Ishikawa (cell line): ENCODE results near the gene PRSS22.

Source experiments
- CEBPB ChIP-seq: IDR thresholded peaks from 2 replicates; pipeline ENCODE4 v1.6.1; 2012
- CREB1 ChIP-seq: IDR thresholded peaks from 2 replicates; pipeline ENCODE4 v1.6.1; 2012; ENCODE audit warnings: low read depth
- EGR1 ChIP-seq: IDR thresholded peaks from 2 replicates; pipeline ENCODE4 v1.6.1; 2012
- EP300 ChIP-seq: IDR thresholded peaks from 2 replicates; pipeline ENCODE4 v1.6.1; 2012; ENCODE audit warnings: borderline replicate concordance
- FOXM1 ChIP-seq: IDR thresholded peaks from 2 replicates; pipeline ENCODE4 v1.6.1; 2012; ENCODE audit warnings: low read depth, borderline replicate concordance
- MAX ChIP-seq: IDR thresholded peaks from 2 replicates; pipeline ENCODE4 v1.6.1; 2012
- NFIC ChIP-seq: IDR thresholded peaks from 2 replicates; pipeline ENCODE4 v1.6.1; 2012
- RAD21 ChIP-seq: IDR thresholded peaks from 2 replicates; pipeline ENCODE4 v1.6.1; 2012; ENCODE audit warnings: low read depth
- REST ChIP-seq: IDR thresholded peaks from 2 replicates; pipeline ENCODE4 v1.6.1; 2012; ENCODE audit warnings: low read depth, mild to moderate bottlenecking
- TAF1 ChIP-seq: IDR thresholded peaks from 2 replicates; pipeline ENCODE4 v1.6.1; 2012; ENCODE audit warnings: low read depth, mild to moderate bottlenecking
- TCF12 ChIP-seq: IDR thresholded peaks from 2 replicates; pipeline ENCODE4 v1.6.1; 2012; ENCODE audit warnings: low read depth
- TEAD4 ChIP-seq: IDR thresholded peaks from 2 replicates; pipeline ENCODE4 v1.6.1; 2012
- YY1 ChIP-seq: IDR thresholded peaks from 2 replicates; pipeline ENCODE4 v1.6.1; 2012; ENCODE audit warnings: low read depth
- ZBTB7A ChIP-seq: IDR thresholded peaks from 2 replicates; pipeline ENCODE4 v1.6.1; 2012; ENCODE audit warnings: low read depth
- TF ChIP-seq, protein P1 (sequence below): IDR thresholded peaks from 2 replicates; pipeline ENCODE4 v1.6.1; 2012

PRSS22 gene

DNA sequence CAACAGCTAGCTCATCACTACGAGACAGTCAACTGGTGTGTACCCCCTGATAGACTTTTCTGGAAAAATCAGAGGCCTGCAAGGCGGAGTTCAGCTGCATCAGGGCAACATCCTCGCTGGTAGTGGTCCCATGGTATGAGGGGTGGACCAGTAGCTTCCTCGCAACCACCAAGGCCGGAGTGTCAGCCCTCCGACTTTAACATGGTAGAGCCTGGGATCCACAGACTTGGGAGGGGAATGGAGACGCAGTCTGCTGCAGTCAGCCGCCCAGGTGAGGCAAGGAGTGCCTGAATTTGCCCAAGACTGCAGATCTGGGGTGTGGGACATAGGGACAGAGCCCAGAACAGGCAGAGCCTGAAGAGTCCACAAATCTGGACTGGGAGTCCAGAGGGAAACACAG, 14.4 kb downstream of the PRSS22 start:
- TF ChIP-seq EP300 (no peak), YY1 (no peak), REST (no peak), ZBTB7A (no peak), EGR1 (no peak)

GRCh38 chr16:2842340-2843000, 15.5 kb downstream of the PRSS22 start:
- TF ChIP-seq EP300 = no peak
- TF ChIP-seq MAX = no peak
- no peak for TF ChIP-seq REST
- TF ChIP-seq YY1 = no peak
- no peak for TF ChIP-seq TAF1
- TF ChIP-seq CREB1 = no peak
- no peak for TF ChIP-seq CEBPB
- no peak for TF ChIP-seq ZBTB7A
- no peak for TF ChIP-seq NFIC
- no peak for TF ChIP-seq TCF12
- TF ChIP-seq FOXM1 = no peak
- TF ChIP-seq EGR1 = no peak
- TF ChIP-seq TEAD4 = no peak
- TF ChIP-seq, protein P1, sequence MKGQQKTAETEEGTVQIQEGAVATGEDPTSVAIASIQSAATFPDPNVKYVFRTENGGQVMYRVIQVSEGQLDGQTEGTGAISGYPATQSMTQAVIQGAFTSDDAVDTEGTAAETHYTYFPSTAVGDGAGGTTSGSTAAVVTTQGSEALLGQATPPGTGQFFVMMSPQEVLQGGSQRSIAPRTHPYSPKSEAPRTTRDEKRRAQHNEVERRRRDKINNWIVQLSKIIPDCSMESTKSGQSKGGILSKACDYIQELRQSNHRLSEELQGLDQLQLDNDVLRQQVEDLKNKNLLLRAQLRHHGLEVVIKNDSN = no peak

- TF ChIP-seq CEBPB = no peak
- TF ChIP-seq YY1 = no peak
- TF ChIP-seq TAF1 = no peak
- TF ChIP-seq EGR1 = no peak
- no peak for TF ChIP-seq EP300
- TF ChIP-seq RAD21 = no peak
- TF ChIP-seq TCF12 = no peak
- no peak for TF ChIP-seq TEAD4
- TF ChIP-seq, protein P1 = no peak
- no peak for TF ChIP-seq CREB1
- no peak for TF ChIP-seq MAX
- no peak for TF ChIP-seq REST
- no peak for TF ChIP-seq ZBTB7A
- no peak for TF ChIP-seq NFIC
- TF ChIP-seq FOXM1 = no peak
Observed at GRCh38 chr16:2841606-2842339, 16.2 kb downstream of the PRSS22 start.

DNA sequence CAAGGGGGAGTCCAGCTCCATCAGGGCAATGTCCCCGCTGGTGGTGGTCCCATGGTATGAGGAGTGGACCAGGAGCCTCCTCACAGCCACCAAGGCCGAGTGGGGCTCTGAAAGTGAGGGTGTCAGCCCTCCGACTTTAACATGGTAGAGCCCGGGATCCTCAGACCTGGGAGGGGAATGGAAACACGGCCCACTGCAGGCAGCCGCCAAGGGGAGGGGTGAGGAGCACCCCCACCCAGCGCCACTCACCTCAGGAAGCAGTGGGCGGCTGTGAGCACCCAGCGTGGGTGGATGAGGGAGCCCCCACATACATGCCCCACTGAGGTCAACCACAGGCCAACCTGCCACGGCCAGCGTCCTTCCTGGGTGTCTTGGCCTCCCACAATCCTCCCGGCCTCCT, 17.1 kb downstream of the PRSS22 start:
- TF ChIP-seq TCF12 = no peak
- no peak for TF ChIP-seq FOXM1
- TF ChIP-seq CREB1 = no peak
- no peak for TF ChIP-seq CEBPB
- TF ChIP-seq TEAD4 = no peak
